Measurements from ENCODE around the gene ARIH2. TPM values are rescaled to one million over a fixed set of nuclear protein-coding genes. Genes with fewer than 3 reads are reported as not detected.

The ARIH2 gene
- total and polyA plus RNA-seq, 2 of the 8 experiments (the other 6 are each of a cell fraction or from before 2014, with no cell fraction given), result 72.9 to 136 TPM

- TF ChIP-seq EZH2 (IDR thresholded peaks at IDR 0.05; ENCODE audit: low read depth, low read length, severe bottlenecking), result no peak
- TF ChIP-seq EGR1 (IDR thresholded peaks at IDR 0.05; ENCODE audit: borderline replicate concordance, low read depth, low read length), result no peak
These were observed 42.3 kb downstream of the ARIH2 start (continued) for GRCh38 chr3:48960841-48961413.

Measured in H1 (cell line).